Stomach (tissue), 4 donors: Measurements from ENCODE around the gene NRF1.

Experiments used
- EP300 ChIP-seq: sonication (generic); formaldehyde crosslinking; IDR thresholded peaks from one replicate; pipeline ENCODE4 v1.6.1; 2017; ENCODE audit warnings: antibody characterized with exemption
- POLR2A ChIP-seq, 4 donors: fragments of 450-650 bp; IDR thresholded peaks; one replicate each; pipeline ENCODE4 v1.6.1; 2016; ENCODE audit warnings: antibody characterized with exemption in 4 of 4, control low read depth in 2 of 4, mild to moderate bottlenecking in 1 of 4, moderate library complexity in 1 of 4
- POLR2AphosphoS5 ChIP-seq, 3 donors: sonication (generic); formaldehyde crosslinking; IDR thresholded peaks; one replicate each; pipeline ENCODE4 v1.6.1; 2016; ENCODE audit warnings: antibody characterized with exemption in 3 of 3
- TF ChIP-seq, protein P1 (sequence below), 7 experiments: fragments of 450-650 bp in 4 of 7; fragments of 200-600 bp in 3 of 7; sonication (generic) in 3 of 7; IDR thresholded peaks; one replicate each; pipeline ENCODE4 v1.5.1; 2016 to 2019; ENCODE audit warnings: antibody characterized with exemption in 7 of 7, control low read depth in 2 of 7, mild to moderate bottlenecking in 1 of 7

DNA sequence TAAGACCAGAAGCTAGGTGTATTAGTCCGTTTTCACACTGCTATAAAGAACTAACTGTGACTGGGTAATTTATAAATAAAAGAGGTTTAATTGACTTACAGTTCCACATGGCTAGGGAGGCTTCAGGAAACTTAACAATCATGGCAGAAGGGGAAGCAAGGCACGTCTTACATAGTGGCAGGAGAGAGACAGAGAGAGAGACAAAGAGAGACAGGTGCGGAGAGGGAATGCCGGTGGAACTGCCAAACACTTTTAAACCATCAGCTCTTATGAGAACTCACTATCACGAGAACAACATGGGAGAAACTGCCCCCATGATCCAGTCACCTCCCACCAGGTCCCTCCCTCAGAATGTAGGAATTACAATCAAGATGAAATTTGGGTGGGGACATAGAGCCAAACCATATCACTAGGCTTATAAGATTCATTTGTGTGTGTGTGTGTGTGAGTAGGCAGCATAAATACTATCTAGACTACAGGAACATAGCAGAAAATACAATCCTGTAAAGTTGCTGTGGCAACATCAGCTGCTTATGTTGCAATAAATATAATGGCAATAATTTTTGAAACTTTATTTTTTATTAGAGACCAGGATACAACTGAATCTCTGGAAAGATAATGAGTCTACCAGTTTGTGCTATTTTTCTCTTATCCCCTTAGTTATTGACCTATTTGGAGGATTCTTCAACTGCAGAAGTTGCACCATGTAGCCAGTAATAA lies 77.1 kb downstream of the NRF1 start:
- TF ChIP-seq EP300 (no peak), POLR2AphosphoS5 (IDR thresholded peaks at IDR 0.05) (no peak), POLR2A (IDR thresholded peaks at IDR 0.05) (no peak)
- TF ChIP-seq, protein P1, sequence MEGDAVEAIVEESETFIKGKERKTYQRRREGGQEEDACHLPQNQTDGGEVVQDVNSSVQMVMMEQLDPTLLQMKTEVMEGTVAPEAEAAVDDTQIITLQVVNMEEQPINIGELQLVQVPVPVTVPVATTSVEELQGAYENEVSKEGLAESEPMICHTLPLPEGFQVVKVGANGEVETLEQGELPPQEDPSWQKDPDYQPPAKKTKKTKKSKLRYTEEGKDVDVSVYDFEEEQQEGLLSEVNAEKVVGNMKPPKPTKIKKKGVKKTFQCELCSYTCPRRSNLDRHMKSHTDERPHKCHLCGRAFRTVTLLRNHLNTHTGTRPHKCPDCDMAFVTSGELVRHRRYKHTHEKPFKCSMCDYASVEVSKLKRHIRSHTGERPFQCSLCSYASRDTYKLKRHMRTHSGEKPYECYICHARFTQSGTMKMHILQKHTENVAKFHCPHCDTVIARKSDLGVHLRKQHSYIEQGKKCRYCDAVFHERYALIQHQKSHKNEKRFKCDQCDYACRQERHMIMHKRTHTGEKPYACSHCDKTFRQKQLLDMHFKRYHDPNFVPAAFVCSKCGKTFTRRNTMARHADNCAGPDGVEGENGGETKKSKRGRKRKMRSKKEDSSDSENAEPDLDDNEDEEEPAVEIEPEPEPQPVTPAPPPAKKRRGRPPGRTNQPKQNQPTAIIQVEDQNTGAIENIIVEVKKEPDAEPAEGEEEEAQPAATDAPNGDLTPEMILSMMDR (IDR thresholded peaks at IDR 0.05) = no peak
